GM03348 (cell line): ENCODE results near the gene MAP3K5.
"Not testable (repeated sequence)": the region's sequence is repeated elsewhere in the genome, so short reads cannot be mapped to it uniquely, and the experiment has no call there.

ENCODE experiments used
- DNase-seq: peaks from one replicate; pipeline ENCODE4 v3.0.0; 2012; ENCODE audit warnings: low spot score

Gene MAP3K5

DNA sequence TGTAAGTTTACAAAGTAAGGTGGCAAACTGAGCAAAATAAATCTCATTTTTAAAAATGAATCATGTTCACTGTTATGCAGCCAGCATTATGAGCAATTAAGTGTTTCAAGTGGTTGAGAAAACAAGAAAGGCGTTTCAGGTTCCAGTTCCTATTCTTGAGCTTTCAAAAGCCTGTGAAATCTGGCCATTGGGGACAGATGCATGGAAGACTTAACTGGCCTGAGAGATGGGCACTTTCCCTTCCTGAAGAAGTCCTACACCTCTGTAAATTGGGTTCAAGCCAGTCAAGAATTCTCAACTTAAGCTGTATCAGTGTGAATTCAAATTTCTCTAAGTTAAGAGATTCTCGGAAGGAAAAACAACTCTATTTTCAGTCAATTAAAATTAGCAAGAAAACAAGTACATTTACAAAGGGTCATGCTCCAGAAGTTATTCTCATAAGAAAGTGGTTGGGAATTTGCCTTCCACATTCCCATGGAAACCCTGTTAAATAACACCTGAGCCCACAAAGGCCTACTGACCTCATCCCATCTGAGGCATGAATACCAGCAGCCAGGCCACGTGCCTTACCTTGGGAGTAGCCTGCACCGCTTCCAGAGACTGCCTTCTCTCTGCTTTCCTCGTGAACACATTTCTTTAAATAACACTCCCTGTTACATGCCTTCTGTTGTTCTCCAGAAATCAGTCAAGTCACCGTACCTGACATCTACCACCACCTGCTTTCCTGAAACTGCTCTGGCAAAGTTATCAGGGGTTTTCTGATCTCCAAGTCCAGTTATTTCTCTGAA lies 19.4 kb downstream of the MAP3K5 start:
- DNase-seq = no peak

DNA sequence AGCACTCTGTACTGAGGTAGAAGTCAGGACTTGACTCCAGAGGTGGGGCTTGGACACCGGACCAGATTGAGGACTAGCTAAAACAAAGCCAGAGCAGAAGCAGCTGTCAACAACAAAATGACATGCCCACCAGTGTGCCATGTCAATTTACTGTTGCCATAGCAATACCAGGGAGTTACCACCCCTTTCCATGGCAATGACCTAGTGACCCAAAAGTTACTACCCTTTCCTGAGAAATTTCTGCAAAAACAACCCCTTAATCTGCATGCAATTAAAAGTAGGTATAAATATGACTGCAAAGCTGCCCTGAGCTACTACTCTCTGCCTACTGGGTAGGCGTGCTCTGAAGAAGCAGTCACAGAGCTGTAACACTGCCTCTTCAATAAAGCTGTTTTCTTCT lies 21.0 kb downstream of the MAP3K5 start:
- no peak for DNase-seq

DNA sequence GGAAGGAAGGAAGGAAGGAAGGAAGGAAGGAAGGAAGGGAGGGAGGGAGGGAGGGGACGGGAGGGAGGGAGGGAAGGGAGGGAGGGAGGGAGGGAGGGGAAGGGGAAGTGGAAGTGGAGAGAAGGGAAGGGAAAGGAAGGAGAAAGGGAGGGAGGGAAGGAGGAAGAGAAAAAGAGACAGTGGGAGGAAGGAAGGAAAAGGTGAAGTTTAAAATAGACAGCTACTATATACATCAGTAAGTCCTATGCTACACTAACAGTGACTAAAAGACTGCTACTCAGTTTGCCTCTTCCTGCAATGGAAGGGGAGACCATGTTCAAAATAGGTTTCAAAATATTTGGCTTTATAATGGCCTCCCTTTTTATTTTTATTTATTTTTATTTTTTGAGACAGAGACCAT lies 22.5 kb downstream of the MAP3K5 start:
- DNase-seq = no peak

DNA sequence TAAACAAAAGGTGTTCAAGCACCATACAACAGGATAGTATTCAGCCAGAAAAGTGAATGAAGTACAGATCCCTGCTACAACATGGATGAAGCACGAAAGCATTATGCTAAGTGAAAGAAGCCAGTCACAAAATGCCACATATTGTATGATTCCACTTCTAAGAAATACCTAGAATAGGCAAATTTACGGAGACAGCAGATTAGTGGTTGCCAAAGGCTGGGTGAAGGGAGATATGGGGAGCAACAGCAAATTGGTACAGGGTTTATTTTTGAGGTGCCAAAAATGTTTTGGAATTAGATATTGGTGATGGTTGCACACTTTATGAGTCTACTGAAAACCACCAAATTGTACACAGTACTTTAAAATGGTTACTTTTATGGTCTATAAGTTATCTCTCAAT lies 23.2 kb downstream of the MAP3K5 start:
- DNase-seq = no peak

DNA sequence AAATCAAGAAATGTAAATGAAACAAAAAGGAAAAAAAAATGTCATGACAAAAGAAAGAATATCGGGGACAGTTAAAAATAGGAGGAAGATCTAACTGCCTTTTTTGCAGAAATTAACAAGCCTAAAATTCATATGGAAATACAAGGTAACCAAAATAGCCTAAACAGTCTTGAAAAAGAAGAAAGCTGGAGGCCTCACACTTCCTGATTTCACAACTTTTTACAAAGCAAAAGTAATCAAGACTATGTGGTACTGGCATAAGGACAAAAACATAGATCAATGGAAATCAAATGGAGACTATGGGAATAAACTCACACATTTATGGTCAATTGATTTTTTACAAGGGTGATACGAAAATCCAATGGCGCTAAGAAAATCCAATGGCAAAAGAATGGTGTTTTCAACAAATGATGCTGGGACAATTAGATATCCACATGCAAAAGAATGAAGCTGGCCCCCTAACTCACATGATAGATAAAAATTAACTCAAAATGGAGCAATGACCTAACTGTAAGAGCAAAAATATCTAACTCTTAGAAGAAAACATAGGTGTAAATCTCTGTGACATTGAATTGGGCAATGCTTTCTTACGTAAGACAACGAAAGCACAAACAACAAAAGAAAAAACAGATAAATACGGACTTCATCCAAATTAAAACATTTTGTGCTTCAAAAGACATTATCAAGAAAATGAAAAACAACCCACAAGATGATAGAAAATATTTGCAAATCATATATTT lies 24.5 kb downstream of the MAP3K5 start:
- no peak for DNase-seq

DNA sequence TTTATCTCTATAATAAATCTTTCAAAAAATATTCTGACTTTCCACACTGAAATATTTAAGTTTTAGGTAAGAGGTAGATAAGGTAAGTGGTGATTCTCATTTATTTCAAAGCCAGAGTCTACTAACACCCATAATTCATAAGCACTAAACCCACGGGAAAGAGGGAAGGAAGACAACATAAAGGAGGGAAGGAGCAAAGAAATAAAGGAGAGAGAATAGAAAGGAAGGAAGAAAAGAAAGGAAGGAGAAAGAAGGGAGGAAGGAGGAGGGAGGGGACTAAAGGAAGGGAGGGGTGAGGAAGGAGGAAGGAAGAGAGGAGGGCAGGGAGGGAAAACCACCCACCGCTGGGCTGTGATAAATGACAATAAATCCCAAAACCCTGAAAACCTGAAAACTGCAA lies 25.2 kb downstream of the MAP3K5 start:
- DNase-seq = no peak

DNA sequence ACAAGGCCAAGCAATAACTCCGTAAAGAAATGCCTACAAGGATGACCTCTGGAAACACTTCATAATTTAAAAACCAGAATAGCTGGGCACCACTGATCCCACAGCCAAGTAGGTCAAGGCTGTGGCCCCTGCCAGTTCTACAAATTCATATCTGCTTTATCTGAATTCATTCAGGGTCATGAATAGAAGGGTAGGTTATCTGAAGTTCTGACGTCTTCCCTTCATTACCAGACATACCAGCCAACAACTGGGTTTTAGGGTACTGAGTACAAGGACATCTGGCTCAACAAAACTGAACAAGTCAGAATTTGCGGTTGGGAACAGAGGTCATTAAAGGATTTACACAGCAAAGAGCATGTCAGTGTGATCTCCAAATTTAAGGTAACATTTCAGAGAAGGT lies 26.0 kb downstream of the MAP3K5 start:
- DNase-seq = no peak

DNA sequence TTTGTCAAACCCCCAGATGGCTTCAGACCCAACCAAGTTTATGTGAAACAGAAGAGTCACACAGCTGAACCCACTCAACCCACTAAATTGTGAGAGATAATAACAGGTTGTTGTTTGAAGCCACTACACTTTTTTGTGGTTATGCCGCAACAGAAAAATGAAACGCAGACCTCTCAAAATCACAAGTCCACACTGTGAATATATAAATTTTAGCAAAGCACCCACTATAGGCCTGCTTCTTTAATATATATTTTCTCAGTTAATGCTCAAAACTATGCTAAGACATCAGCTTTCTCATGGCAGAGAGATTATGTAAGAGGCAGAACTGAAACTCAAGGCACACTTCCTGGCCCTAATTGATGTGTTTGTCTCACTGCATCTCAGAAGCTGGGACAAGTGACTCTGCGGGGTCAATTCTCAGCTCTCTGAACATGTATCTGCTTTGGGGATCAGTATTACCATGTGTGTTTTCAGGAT lies 27.7 kb downstream of the MAP3K5 start:
- DNase-seq = no peak

DNA sequence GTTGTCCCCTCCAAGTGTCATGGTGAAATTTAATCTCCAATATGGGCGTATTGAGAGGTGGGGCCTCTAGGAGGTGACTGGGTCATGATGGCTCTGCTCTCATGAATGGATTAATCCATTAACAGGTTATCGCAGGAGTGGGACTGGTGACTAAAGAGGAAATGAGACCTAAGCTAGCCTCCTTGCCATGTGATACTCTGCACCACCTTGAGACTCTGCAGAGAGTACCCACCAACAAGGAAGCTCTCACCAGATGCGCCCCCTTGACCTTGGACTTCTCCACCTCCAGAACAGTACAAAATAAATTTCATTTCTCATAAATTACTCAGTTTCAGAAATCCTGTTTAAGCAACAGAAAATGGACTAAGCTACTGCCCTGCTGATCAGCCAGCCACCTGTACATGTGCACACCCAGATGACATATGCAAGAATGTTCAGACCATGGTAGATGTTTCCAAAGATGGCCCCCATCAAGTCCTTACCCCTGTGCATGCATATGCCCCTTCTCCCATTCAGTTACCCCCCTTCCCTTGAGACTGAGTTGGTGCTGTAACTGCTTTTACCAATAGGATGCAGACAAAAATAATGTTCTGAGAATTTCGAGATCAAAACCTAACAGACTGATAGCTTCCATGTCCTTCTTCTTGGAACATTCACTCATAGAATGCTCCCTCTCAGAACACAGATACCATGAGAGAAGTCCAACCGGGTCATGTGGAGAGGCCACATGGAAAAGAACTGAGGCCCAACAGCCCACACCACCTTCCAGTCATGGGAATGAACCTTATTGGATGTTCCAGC lies 28.4 kb downstream of the MAP3K5 start:
- no peak for DNase-seq

DNA sequence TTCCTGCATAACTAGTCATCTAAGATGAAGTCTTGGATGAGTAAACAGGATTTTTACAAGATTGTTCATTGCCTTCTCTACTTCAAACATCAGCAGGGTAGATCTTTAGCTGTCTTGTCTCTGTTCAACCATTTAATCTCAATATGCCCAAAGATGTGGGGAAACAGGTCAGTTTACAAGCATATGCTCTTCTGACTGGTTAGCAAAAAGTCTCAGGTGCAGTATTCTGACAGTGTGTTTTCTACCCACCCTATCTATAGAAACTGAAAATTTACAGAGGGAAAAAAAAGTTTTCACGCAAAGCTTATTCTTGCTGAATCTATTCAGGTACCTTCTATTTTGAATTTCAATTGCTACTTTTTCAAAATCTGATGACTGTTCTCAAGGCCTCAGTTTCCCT lies 29.0 kb downstream of the MAP3K5 start:
- DNase-seq = no peak

DNA sequence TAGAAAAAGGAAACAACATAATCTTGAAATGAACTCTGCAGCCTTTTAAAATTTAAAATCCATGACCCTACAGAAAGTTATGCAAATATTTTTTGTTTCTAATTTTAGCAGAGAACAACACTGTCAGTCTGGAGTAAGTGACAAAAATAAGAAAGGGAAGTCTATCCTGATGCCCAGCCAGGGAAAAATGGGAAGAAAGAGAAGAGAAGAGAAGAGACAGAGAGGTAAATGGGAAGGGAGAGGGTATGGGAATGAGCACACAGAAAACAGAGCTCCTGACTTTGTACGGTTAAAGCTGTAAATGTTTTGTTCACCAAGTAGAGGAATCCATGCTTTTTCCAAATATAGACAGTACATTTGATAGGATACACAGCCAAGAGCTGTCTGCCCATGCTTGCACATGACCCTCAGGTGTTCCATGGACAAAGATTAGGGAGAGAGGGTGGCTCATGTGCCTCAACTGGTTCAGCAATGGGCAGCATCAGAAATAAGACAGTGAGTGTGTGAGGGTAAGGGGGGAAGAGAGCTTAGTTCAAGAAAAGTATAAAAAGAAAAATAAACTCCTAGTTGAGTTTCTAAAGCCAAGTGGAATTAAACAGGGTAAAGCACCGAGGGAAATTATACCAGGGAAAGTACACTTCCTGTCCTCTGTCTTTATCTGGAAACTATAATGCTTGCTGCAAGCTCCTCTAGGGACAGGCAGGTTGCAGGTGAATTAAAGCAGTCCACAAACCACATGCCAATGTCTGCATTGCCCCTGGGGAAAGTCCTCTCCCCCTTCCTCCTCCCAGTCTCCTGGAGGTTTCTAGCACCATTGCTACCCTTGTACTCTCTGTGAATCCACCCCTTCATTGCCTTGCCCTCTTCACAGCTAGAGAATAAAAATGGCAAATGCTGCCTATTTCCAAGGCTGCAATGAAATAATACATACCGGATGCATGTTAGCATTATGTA lies 30.0 kb downstream of the MAP3K5 start:
- no peak for DNase-seq

DNA sequence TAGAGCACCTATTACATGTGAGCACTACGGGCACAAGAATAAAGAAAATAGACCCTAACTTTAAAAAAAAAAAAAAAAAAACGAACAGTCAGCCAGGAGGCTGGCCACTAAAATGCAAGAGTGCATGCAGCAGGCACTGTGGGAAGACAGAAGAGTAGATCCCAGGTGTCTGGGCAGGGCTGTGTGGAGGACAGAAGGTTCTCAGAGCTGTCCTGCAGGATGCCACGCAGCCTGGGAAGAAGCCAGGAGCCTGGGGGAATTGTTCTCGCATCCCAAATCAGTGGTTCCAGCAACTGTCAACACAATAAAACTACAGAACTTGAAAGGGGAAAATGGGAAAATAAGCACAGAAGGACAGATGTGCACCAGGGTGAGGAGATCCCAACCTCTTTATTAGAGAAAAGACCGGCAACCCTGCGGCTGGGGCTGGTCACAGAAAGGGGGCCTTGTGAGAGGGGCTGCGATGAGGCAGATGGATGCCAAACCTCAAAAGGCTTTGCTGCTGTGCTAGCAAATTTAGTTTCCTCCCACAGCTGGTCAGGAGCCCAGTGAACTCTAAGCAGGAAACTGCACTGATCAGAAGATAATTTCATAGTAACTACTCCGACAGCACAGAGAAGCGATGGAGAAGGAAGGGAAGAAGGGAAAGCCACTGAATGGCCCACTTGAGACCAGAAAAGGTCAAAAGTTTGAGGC lies 30.9 kb downstream of the MAP3K5 start:
- peak; percentile 35 for DNase-seq

DNA sequence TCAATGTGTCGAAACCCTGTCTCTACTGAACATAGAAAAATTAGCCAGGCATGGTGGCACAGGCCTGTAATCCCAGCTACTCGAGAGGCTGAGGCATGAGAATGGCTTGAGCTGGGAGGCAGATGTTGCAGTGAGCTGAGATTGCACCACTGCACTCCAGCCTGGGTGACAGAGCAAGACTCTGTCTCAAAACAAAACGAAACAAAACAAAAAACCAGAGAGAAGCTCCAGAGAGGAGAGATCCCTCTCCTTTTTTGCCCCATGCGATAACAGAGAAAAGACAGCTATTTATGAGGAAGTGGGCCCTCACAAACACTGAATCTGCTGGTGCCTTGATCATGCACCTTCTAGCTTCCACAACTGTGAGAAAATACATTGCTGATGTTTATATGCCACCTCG lies 31.5 kb downstream of the MAP3K5 start:
- DNase-seq = not testable (repeated sequence)

DNA sequence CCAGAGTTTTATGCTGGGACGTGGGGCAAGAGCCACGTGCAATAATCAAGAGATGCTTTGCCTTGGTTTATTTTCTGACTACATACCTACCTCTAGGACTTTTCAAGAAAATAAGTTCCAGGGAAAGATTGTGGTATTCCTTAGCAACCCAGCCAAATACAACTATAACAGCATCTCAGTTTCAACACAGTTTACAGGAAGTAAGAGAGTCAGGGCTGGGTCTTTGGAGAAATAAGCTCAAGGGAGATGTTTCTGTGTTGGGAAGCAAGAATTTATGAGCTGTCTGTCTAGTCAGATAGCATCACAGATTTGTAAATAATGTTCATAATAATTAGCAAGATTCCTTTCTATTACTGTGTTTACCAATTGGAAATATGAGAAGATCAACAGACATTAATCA lies 35.1 kb downstream of the MAP3K5 start:
- DNase-seq = no peak

DNA sequence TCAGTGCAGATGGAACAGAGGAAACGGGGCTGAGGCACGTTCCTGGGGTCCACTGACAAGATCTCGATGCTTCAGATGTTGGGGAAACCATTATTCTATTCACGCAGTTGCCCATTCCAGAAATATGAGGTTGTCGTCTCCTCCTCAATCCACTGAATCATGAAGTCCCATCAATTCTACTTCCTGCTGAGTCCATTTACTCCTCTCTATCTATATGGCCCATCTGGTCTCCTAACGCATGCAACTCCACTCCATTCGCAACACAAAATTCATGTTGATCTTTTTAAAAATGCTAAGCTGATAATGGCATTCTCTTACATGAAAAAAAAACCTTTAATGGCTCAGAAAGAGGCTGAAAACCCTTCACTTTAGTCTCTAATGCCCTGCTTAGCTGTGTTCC lies 37.5 kb downstream of the MAP3K5 start:
- no peak for DNase-seq

DNA sequence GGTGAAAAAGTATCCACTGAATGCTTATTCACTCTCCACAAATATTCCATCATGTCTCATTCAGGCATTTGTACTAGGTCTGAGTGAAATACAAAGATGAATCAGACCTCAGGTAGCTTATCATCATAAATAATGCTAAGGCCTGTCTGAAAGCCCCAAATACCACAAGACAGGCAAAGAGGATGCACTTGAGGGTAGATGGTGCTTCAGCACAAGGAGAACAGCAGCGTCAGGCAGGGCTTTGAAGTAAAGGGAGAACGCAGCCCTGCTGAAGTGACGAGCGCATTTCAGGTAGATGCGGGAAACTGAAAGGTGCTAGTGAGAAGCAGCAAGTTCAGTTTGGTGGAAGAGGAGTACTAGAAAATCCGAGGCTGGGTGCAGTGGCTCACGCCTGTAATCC lies 38.7 kb downstream of the MAP3K5 start:
- DNase-seq = no peak

DNA sequence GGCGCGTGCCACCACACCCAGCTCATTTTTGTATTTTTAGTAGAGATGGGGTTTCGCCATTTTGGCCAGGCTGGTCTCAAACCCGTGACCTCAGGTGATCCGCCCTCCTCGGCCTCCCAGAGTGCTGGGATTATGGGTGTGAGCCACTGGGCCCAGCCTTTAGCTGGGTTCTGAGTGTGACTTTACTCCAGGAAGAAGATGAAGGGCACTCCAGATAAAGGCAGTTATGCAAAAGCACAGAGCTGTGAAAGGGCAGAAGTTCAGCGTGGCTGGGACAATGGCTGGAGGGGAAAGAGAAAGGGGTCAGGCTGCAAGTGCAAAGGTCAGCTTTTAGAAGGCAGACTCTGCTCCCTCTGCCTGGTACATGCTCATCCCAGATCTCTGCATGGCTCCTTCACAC lies 39.7 kb downstream of the MAP3K5 start:
- no peak for DNase-seq

DNA sequence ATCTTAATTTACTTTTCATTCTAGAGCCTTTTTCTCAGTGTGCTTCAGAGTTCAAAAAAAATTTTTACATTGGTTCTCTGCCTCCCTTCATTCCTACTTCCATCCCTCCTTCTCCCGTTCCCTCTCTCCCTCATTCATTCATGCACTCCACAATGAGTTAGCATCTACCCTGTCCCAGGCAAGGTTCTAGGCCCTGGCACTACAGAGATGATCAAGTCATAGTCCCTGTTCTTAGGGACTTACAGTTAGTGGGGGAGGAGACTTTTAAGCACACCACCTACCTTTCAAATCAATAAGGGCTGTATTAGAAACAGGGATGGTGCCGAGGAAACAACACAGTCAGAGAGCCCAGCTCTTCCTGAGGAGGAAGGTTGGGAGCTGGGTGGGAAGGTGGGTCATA lies 40.3 kb downstream of the MAP3K5 start:
- DNase-seq = no peak

DNA sequence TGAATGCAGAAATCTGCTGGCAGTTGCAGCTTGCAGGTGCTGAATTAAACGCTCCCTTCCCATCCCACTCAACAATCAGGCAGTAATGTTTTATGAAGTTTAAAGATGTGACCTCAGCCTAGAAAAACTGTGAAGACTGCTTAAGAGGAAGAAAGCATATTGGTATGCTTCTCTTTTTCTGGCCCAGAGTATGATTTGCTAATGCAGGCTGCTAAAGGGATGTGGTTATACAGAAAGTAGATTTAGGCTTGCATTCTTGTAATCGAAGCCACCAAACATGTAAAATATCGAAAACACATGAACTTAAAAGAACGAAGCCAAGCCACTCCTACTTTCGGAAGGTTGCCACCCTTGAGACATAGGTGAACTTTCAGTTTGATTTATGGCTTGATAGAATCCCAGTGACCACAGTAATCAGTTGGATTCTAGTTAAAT lies 40.7 kb downstream of the MAP3K5 start:
- no peak for DNase-seq

DNA sequence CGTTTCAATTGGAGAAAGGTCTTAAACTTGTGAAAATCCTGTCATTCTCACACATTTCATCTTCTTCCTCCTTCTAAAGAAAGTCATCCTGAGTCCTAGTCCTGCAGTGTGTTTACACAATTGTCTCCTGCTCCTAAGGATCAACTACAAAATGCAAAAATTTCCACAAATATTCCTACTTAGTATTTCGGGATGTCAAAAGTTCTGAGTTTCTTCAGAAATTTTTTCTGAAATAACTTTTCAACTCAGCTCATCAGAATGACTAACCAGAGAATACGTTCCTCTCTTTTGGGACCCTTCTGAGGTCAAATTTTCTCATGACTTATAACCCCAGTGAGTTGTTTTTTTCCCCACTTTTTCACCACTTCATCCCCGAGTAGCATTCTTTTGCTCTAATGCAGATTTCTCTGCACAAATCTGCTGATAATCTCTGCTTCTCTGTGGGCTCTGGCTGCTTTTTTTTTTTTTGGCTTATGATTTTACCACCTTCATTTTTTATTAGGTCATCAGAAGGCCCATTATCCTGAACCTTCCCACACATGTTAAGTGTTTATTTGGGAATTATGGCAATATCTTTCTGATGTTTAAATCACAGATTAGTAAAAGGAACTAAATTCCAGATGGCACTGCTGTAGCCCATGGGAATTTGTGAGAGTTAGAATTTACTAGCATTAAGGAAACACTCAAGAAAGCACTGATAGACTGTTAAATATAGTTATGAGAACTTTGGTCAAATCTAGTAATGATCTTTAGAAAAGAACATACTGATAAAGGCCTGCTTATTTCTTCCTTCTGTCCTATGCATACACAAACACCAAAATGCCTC lies 41.4 kb downstream of the MAP3K5 start:
- DNase-seq = no peak
